K562 (cell line): Measurements from ENCODE around the gene ZNF319. TPM values are rescaled to one million over a fixed set of nuclear protein-coding genes. Genes with fewer than 3 reads are reported as not detected.

Source experiments
- ATAC-seq: fragments of 200-7000 bp; cut with Tn5 transposase; 3 replicates; pipeline ENCODE4 v1.9.1; 2020; ENCODE audit warnings: moderate library complexity
- BruUV-seq: library from RNA; stranded (reverse); fragments of 400-500 nt; replicated peaks from 2 replicates; lab custom pipeline; 2021; lab: Mats Ljungman, UMichigan
- CTCF ChIA-PET: fragments of 300-600 bp; formaldehyde crosslinking; extraction: SDS; loops from one replicate; lab custom pipeline; 2021; ENCODE audit warnings: low intra/inter-chr PET ratio; lab: Yijun Ruan, JAX
- POLR2A ChIA-PET: fragments of 300-600, 350-650 bp; sonication (Branson Sonifier 250); formaldehyde crosslinking; extraction: SDS; loops from one replicate; lab custom pipeline; 2021; ENCODE audit warnings: antibody characterized with exemption, inconsistent platforms; lab: Yijun Ruan, JAX
- DNase-seq, 4 experiments: peaks; one replicate each; pipeline versions ENCODE4 v3.0.0 to v3.0.0-alpha.2; 2011 to 2018; ENCODE audit warnings: low spot score in 3 of 4, mixed read lengths in 3 of 4; ENCODE audit errors: extremely low read depth in 1 of 4
- FAIRE-seq: peaks from 2 replicates; lab custom pipeline; 2011; peaks lifted over from hg19 to GRCh38; lab: Jason Lieb, UNC
- H2AFZ ChIP-seq: 2 replicates; pipeline ENCODE4 v1.6.0; 2011; ENCODE audit warnings: low read depth, low read length, control low read depth, inconsistent platforms
- H3K27ac ChIP-seq: fragments of 200-600 bp; 3 replicates; pipeline ENCODE4 v1.8.0; 2011; ENCODE audit warnings: low read depth, mild to moderate bottlenecking, control low read depth, inconsistent platforms, low read length, moderate library complexity, mixed read lengths; ENCODE audit errors: extremely low read depth
- H3K27me3 ChIP-seq, 2 experiments: fragments of 300-600 bp in 1 of 2; 2 replicates in 1 of 2; 3 replicates in 1 of 2; pipeline versions ENCODE4 v1.6.0 to v1.8.0; 2011; ENCODE audit warnings: inconsistent platforms in 2 of 2, low read length in 2 of 2, mild to moderate bottlenecking in 1 of 2, mixed read lengths in 1 of 2, moderate library complexity in 1 of 2; ENCODE audit not compliant: control insufficient read depth in 2 of 2, insufficient read depth in 2 of 2
- H3K36me3 ChIP-seq: fragments of 300-600 bp; 3 replicates; pipeline ENCODE4 v1.8.0; 2011; ENCODE audit warnings: mild to moderate bottlenecking, low read length, inconsistent platforms; ENCODE audit not compliant: control insufficient read depth, insufficient read depth
- H3K4me1 ChIP-seq, 2 experiments: fragments of 200-600 bp in 1 of 2; replicated peaks in 1 of 2; 2 replicates in 1 of 2; 3 replicates in 1 of 2; pipeline versions ENCODE4 v1.5.1 to v1.8.0; 2011; ENCODE audit warnings: inconsistent platforms in 2 of 2, low read length in 2 of 2, mild to moderate bottlenecking in 1 of 2, mixed read lengths in 1 of 2, moderate library complexity in 1 of 2; ENCODE audit not compliant: control insufficient read depth in 2 of 2, insufficient read depth in 2 of 2
- H3K4me2 ChIP-seq: 2 replicates; pipeline ENCODE4 v1.6.1; 2011; ENCODE audit warnings: low read length, control low read depth, inconsistent platforms, mixed read lengths; ENCODE audit not compliant: insufficient read depth
- H3K4me3 ChIP-seq: fragments of 200-600 bp; sonication (generic), shearing (Covaris generic); 2 replicates; pipeline ENCODE4 v1.5.1; 2016; ENCODE audit warnings: control low read depth, inconsistent platforms
- H3K79me2 ChIP-seq: fragments of 200-600 bp; 3 replicates; pipeline ENCODE4 v1.8.0; 2011; ENCODE audit warnings: low read length, inconsistent platforms; ENCODE audit not compliant: control insufficient read depth, insufficient read depth
- H3K9ac ChIP-seq, 2 experiments: 2 replicates each; pipeline versions ENCODE4 v1.6.0 to v1.6.1; 2011; ENCODE audit warnings: low read depth in 2 of 2, low read length in 2 of 2, control low read depth in 1 of 2, inconsistent platforms in 1 of 2, mild to moderate bottlenecking in 1 of 2, mixed read lengths in 1 of 2; ENCODE audit not compliant: insufficient read depth in 1 of 2
- H3K9me1 ChIP-seq: one replicate; pipeline ENCODE4 v1.6.0; 2011; ENCODE audit warnings: inconsistent platforms, mild to moderate bottlenecking, low read length, moderate library complexity; ENCODE audit not compliant: control insufficient read depth, insufficient read depth
- H3K9me3 ChIP-seq: replicated peaks from 2 replicates; pipeline ENCODE4 v1.5.1; 2011; ENCODE audit warnings: low read depth, low read length, inconsistent platforms; ENCODE audit not compliant: control insufficient read depth, insufficient read depth
- H4K20me1 ChIP-seq: replicated peaks from 2 replicates; pipeline ENCODE4 v1.6.1; 2011; ENCODE audit warnings: low read length, inconsistent platforms, mixed read lengths; ENCODE audit not compliant: control insufficient read depth, insufficient read depth
- JUN ChIP-seq, 2 experiments: sonication (generic) in 1 of 2; formaldehyde crosslinking in 1 of 2; IDR thresholded peaks; 2 replicates each; pipeline versions ENCODE4 v1.6.1 to v1.8.0; 2012 to 2022; ENCODE audit warnings: borderline replicate concordance in 2 of 2, mild to moderate bottlenecking in 2 of 2, improper control_type of control experiment in 1 of 2, low read depth in 1 of 2, low read length in 1 of 2, missing genetic modification reagents in 1 of 2
- KDM5B ChIP-seq: fragments of 200-600 bp; sonication (generic); IDR thresholded peaks from 2 replicates; pipeline ENCODE4 v1.6.1; 2012; ENCODE audit warnings: low read depth, mild to moderate bottlenecking, moderate library complexity, low read length, control low read depth, inconsistent platforms; ENCODE audit not compliant: insufficient replicate concordance
- MAZ ChIP-seq, 2 experiments: fragments of 450-650 bp in 1 of 2; sonication (generic) in 1 of 2; formaldehyde crosslinking; IDR thresholded peaks in 1 of 2; conservative IDR thresholded peaks in 1 of 2; 2 replicates each; pipeline versions ENCODE4 v1.4.0 to v1.5.0; 2020; ENCODE audit warnings: mild to moderate bottlenecking in 1 of 2, missing genetic modification reagents in 1 of 2
- MTA3 ChIP-seq: fragments of 450-650 bp; formaldehyde crosslinking; IDR thresholded peaks from 2 replicates; pipeline ENCODE4 v1.6.1; 2017; ENCODE audit warnings: mild to moderate bottlenecking, borderline replicate concordance
- NR4A1 ChIP-seq, 2 experiments: fragments of 250-450 bp in 1 of 2; fragments of 450-650 bp in 1 of 2; sonication (Bioruptor Pico) in 1 of 2; IDR thresholded peaks; 2 replicates each; pipeline versions ENCODE4 v1.4.0 to v1.6.1; 2016 to 2020; ENCODE audit warnings: mild to moderate bottlenecking in 2 of 2, missing compliant biosample characterization in 1 of 2, missing genetic modification characterization in 1 of 2, moderate library complexity in 1 of 2
- POLR2G ChIP-seq: fragments of 200-400 bp; formaldehyde crosslinking; IDR thresholded peaks from 2 replicates; pipeline ENCODE4 v1.6.1; 2017; ENCODE audit warnings: low read depth, mild to moderate bottlenecking, antibody characterized with exemption, low read length, moderate library complexity
- RBFOX2 ChIP-seq: fragments of 200-400 bp; formaldehyde crosslinking; IDR thresholded peaks from 2 replicates; pipeline ENCODE4 v1.6.1; 2017; ENCODE audit warnings: low read depth, mild to moderate bottlenecking, low read length, moderate library complexity
- TBP ChIP-seq: optimal IDR thresholded peaks from 2 replicates; pipeline ENCODE3; 2011; ENCODE audit warnings: low read depth, low read length, improper control_type of control experiment
- TGIF2 ChIP-seq: sonication (generic); formaldehyde crosslinking; IDR thresholded peaks from 2 replicates; pipeline ENCODE4 v1.8.1; 2022; ENCODE audit warnings: mild to moderate bottlenecking, missing genetic modification reagents, moderate library complexity
- WGBS: fragments of 100-300 bp; shearing (Covaris generic); methylation state at CpG from one replicate; pipeline ENCODE4 v1.1.6; 2016; ENCODE audit warnings: low coverage, mixed read lengths; ENCODE audit not compliant: insufficient coverage; ENCODE audit errors: missing lambda C conversion rate; 5-methylcytosine and 5-hydroxymethylcytosine counted together
- in situ Hi-C: fragments of 300-500 bp; cut with MboI; formaldehyde crosslinking; loops from 4 replicates; pipeline ENCODE4 v1.15.0; 2018; ENCODE audit warnings: inconsistent platforms, mixed read lengths
- intact Hi-C: fragments of 100-400 bp; cut with micrococcal nuclease; formaldehyde crosslinking; loops from 2 replicates; pipeline ENCODE4 v1.14.2; 2022
- polyA plus RNA-seq, 8 experiments: library from polyadenylated mRNA; depleted of rRNA in 4 of 8; stranded (reverse) in 5 of 8; unstranded in 3 of 8; fragments of >200 nt; fragmentation: Nextera tagmentation in 2 of 8; fragmentation: Illumina TruSeq in 1 of 8; extraction: Ambion mirVana in 2 of 8; extraction: Trizol in 1 of 8; gene quantifications; 2 replicates each; pipeline versions ENCODE4 v1.2.1 to v1.2.3, GENCODE V29; 2011 to 2014; ENCODE audit warnings: inconsistent platforms in 1 of 8, missing spikeins in 1 of 8
- total RNA-seq, 7 experiments: library from RNA; depleted of rRNA in 6 of 7; stranded (reverse); fragments of >200 nt in 6 of 7; fragmentation: Illumina TruSeq in 2 of 7; extraction: Trizol in 2 of 7; gene quantifications; 2 replicates each; pipeline versions ENCODE4 v1.2.1 to v1.2.3, GENCODE V29; 2011 to 2021; ENCODE audit warnings: low replicate concordance in 1 of 7
- TF ChIP-seq, protein P1 (sequence below): fragments of 450-650 bp; IDR thresholded peaks from 2 replicates; pipeline ENCODE4 v1.6.1; 2014; ENCODE audit warnings: low read depth, mild to moderate bottlenecking, moderate library complexity, borderline replicate concordance
- TF ChIP-seq, protein P2 (sequence below): fragments of 450-650 bp; IDR thresholded peaks from 2 replicates; pipeline ENCODE4 v1.6.1; 2016

The ZNF319 gene
- total and polyA plus RNA-seq, 9 of the 15 experiments (the other 6 are each of a cell fraction or from before 2014, with no cell fraction given) = 0.20 to 5.7 (median 1.4) TPM

DNA sequence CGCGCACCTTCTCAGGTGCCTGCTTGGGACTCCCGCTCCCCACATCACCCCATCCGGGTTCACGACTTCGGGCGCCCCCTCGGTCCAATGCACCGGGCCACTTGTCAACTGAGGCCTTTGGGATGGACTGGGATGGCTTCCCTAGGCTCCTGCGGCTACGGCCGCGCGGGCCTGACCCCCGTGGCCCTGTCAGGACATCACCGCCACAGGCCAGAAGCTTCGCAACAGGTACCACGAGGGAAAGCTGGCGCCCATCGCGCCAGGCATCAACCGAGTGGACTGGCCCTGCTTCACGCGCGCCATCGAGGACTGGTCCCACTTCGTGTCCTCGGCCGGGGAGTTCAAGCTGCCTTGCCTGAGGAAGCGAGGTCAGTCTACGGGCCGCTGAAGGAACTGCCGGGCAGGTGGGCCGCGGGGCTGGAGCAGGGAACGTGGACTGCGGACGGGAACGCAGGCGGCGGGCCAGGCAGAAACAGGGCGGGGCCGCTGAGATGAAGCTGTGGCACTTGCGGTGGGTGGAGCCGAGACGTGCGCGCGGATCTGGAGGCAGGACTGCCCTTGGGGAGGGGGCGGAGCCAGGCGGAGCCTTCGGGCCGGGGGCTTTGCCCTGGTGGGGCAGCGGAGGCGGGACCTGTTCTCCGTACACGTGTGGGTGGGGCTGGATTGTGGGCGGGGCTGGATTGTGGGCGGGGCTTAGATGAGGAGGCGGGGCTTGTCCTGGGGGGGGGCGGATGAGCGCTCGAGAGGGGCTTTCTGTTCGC is 15.8 kb downstream of the ZNF319 start:
- peak overlapping the region; percentile 57 to 91 for H3K9ac ChIP-seq
- H4K20me1 ChIP-seq = no peaks in the 10 kb centered on the region
- no peaks in the 10 kb centered on the region for H3K27me3 ChIP-seq
- in situ Hi-C loops = no loop called here
- H3K4me2 ChIP-seq = peak overlapping the region; percentile 88
- H3K27ac ChIP-seq = peak overlapping the region; percentile 47; the same call in 1 of the 3 replicates
- intact Hi-C loops = no loop called here
- H3K36me3 ChIP-seq = no peaks in the 10 kb centered on the region
- BruUV-seq = no TSS peak
- peak; percentile 84 for FAIRE-seq
- no peaks in the 10 kb centered on the region for H3K9me1 ChIP-seq
- peak overlapping the region; percentile 55 for H3K4me3 ChIP-seq
- H3K79me2 ChIP-seq = no peaks in the 10 kb centered on the region
- DNase-seq = peak; percentile 95 to 99 (median 98)
- ChIA-PET CTCF (interaction anchor here (0.6 kb wide), 1 partner anchor 77 kb away, joined by 3 read pairs; no protein-coding TSS in a partner anchor), POLR2A (interaction anchor here (0.6 to 0.7 kb wide), 2 partner anchors 8 to 145 kb away, joined by 3 read pairs; a partner anchor contains a TSS)
- peaks cover 6 to 25% of the 10 kb centered on the region in 2 experiments; a peak in 4 of 5 replicates for H3K4me1 ChIP-seq
- H3K9me3 ChIP-seq = no peaks in the 10 kb centered on the region
- peak overlapping the region; percentile 99 for H2AFZ ChIP-seq
- 32% methylated on average over 44 of the region's 64 CpGs for WGBS
- ATAC-seq = peak; percentile 98
- TF ChIP-seq JUN (IDR thresholded peaks at IDR 0.05; ENCODE audit: borderline replicate concordance, low read depth, low read length) (no peak), JUN (CRISPR knock-in tag; IDR thresholded peaks at IDR 0.05; ENCODE audit: borderline replicate concordance) (no peak), KDM5B (peak; percentile 35), TBP (peak; percentile 47), NR4A1 (CRISPR knock-in tag; IDR thresholded peaks at IDR 0.05) (no peak), NR4A1 (tag; IDR thresholded peaks at IDR 0.05) (peak; percentile 53; the same call in 1 of the 2 replicates), TGIF2 (CRISPR knock-in tag) (no peak), MAZ (CRISPR knock-in tag; conservative IDR thresholded peaks at IDR 0.05 in 1 of 2, IDR thresholded peaks at IDR 0.05 in 1 of 2) (peak; percentile 36 to 37; a peak in 1 of 4 replicates), RBFOX2 (peak; percentile 78), MTA3 (peak; percentile 60; the same call in 1 of the 2 replicates), POLR2G (peak; percentile 79)
- TF ChIP-seq, protein P1, sequence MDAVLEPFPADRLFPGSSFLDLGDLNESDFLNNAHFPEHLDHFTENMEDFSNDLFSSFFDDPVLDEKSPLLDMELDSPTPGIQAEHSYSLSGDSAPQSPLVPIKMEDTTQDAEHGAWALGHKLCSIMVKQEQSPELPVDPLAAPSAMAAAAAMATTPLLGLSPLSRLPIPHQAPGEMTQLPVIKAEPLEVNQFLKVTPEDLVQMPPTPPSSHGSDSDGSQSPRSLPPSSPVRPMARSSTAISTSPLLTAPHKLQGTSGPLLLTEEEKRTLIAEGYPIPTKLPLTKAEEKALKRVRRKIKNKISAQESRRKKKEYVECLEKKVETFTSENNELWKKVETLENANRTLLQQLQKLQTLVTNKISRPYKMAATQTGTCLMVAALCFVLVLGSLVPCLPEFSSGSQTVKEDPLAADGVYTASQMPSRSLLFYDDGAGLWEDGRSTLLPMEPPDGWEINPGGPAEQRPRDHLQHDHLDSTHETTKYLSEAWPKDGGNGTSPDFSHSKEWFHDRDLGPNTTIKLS = 0 out of 2 replicates have a peak, but pooled peaks have one; percentile 33
- TF ChIP-seq, protein P2, sequence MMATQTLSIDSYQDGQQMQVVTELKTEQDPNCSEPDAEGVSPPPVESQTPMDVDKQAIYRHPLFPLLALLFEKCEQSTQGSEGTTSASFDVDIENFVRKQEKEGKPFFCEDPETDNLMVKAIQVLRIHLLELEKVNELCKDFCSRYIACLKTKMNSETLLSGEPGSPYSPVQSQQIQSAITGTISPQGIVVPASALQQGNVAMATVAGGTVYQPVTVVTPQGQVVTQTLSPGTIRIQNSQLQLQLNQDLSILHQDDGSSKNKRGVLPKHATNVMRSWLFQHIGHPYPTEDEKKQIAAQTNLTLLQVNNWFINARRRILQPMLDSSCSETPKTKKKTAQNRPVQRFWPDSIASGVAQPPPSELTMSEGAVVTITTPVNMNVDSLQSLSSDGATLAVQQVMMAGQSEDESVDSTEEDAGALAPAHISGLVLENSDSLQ = peak; percentile 39
